GM12864 (cell line): ENCODE data around the gene TMEM201.

Experiments
- DNase-seq: peaks from one replicate; pipeline ENCODE4 v3.0.0-alpha.2; 2011; ENCODE audit warnings: low read depth
- H3K4me3 ChIP-seq: 2 replicates; pipeline ENCODE4 v1.5.1; 2011; ENCODE audit warnings: mild to moderate bottlenecking, low read depth, low read length, control low read depth
- TF ChIP-seq, protein P1 (sequence below): IDR thresholded peaks from 2 replicates; pipeline ENCODE4 v1.5.1; 2011; ENCODE audit warnings: low read depth, mild to moderate bottlenecking, moderate library complexity, low read length, control low read depth, inconsistent platforms; ENCODE audit errors: missing control alignments

The TMEM201 gene

DNA sequence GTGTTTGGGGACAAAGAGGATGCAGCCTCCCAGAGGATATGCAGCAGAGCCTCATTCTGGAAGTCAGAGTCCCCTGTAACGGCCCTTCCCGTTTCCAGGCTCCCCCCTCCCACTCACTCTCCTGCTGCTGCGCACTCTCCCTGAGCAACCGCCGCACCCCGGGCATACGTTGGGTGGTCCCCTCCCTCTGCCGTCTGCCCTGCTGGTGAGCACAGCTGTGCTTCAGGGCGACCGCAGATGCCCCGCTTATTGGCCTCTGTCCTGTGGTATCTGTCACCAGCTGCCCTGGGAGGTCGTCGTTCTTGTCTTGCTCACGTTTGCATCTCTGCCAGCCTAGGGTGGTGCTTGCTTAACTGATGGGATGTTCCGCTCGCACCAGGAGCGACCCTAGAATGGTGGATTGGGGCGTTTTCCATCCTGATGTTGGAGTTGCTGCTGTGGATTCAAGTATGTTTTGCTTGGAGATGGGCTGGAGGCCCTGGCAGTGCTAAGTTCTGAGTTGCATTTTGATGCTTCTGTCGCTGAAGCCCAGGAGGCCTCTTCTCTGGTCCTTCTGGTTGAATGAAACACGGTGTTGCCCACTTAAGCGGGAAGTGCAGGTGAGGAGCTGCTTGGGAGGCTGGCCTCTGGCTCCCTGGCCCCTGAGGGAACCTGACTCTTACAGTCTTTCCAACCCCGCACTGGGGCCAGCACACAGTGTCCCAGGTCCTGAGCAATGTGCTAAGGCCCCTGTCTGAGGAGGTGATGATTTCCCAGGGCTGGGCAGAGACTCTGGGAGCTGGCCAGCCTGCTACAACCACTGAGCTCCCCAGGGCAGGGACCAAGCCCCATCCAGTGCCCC is 3.2 kb downstream of the TMEM201 start:
- no peak for DNase-seq
- TF ChIP-seq, protein P1, sequence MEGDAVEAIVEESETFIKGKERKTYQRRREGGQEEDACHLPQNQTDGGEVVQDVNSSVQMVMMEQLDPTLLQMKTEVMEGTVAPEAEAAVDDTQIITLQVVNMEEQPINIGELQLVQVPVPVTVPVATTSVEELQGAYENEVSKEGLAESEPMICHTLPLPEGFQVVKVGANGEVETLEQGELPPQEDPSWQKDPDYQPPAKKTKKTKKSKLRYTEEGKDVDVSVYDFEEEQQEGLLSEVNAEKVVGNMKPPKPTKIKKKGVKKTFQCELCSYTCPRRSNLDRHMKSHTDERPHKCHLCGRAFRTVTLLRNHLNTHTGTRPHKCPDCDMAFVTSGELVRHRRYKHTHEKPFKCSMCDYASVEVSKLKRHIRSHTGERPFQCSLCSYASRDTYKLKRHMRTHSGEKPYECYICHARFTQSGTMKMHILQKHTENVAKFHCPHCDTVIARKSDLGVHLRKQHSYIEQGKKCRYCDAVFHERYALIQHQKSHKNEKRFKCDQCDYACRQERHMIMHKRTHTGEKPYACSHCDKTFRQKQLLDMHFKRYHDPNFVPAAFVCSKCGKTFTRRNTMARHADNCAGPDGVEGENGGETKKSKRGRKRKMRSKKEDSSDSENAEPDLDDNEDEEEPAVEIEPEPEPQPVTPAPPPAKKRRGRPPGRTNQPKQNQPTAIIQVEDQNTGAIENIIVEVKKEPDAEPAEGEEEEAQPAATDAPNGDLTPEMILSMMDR: no peak
- H3K4me3 ChIP-seq: no peak overlapping the region

DNA sequence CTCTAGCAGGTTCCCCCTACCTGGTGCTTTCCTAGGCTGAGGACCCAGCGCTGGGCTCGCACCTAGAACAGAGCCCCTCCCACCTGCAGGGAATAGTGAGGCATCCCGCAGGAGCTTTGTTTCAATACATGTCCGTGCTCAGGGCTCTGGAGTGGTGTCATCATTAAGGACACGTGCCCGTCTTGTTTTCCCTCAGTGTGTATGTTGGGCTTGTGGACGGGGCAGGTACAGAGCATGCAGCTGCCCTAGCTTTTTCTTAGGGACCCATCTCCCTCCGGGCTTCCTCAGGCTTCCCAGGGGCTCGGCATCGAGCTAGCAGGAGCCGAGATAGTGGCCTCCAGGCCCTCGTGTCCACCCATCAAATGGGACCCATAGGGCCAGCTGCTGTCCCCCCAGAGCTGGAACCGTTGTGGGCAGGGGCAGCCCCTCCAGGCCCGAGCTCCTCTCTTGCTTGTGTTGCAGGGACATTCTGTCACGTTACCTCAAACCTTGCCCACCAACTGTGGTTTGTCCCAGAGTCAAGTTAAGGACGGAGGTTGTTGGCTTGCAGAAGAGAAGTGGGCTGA is 3.9 kb downstream of the TMEM201 start:
- TF ChIP-seq, protein P1: no peak
- DNase-seq: no peak
- H3K4me3 ChIP-seq: no peak overlapping the region

DNA sequence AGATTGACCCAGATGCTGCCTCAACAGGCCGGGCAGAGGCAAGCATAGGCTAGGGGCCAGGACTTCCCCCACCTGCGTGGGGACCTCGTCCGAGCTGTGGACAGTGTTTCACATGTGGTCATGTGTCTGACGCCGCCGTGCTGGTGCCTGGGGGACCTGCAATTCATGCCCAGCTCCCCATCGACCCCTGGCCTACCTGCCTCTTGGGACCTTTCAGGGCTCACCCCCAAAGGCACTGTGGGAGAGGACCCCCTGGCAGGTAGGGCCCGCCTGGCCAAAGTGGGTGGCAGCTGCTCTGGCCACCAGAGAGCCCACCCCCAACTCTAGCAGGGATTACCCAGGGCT is 4.4 kb downstream of the TMEM201 start:
- DNase-seq: no peak
- no peak overlapping the region for H3K4me3 ChIP-seq
- TF ChIP-seq, protein P1: no peak

DNA sequence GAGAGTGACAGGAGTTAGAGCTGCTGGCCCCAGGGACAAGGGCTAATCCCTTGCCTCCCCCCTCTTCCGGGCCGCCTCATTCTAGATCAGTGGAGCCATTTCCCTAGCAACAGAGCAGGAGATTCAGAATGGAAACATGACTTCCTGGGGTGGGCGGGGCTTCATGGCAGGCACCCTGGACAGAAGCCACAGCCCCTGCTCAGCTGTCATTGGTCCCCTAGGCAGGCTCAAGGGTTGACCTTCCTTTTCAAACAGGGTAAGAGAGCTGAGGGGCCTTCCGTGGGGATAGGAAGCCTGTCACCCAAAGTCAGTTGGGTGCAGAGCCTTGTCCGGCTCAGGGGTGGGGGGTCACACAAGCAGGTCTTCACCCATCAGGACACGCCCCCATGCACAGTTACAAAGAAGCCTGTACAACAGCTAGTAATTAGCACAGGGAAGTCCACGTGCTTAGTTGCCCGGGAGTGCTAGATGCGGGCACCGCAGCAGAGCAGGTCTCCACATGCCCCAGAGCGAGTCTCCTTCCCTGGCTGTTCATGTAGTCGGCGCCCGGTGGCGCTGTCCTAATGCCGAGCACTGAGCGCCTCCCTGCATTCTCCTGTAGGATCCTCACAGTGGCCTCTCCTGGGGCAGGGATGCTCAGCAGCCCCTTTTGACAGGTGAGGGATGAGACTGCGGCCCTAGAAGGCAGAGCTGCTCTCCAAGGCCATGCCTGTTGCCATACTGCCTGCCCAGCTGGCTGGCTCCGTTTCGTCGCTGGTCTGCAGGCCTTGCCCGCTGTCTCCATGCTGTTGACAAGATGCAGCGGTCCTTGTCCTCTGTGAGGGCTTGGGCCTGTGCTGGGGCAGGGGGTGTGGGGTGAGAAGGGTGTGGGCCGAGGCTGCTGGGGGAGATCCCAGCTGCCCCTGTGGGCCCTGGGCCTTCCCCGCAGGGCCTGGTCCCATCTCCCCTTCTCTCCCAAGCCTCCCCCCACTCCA is 5.1 kb downstream of the TMEM201 start:
- TF ChIP-seq, protein P1: no peak
- peak; percentile 33 for DNase-seq
- no peak overlapping the region for H3K4me3 ChIP-seq

DNA sequence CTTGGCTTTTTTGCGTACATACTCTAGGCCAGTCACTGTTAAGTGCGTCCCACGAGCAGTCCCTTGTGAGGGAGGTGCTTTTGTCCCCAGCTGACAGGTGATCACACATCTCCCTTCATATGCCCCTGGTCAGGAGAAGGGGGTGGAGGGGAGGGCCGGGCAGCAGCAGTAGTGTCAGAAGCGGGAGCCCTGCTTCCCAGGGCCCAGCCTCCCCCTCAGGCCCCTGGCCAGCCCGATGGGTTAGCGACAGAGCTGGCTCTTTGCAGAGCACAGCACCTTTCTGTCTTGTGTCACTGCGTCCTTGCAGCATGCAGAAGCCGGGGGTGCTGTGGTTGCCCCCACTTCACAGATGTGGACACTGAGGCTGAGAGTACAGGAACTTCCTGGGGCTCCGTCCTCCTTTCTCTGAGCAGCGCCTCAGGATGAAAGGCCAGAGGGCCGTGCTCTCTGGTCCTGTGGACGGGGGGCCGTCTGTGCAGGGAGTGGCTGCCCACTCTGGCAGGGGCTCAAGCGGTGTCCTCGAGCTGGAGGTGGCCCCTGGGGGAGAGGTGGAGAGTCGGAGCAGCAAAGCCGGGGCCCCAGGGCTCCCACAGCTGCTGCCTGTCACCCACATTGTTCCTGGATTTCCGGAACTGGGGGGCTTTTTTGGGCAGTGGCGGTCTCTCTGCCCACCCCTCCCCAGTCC is 5.9 kb downstream of the TMEM201 start:
- DNase-seq: no peak
- no peak overlapping the region for H3K4me3 ChIP-seq
- TF ChIP-seq, protein P1: no peak

DNA sequence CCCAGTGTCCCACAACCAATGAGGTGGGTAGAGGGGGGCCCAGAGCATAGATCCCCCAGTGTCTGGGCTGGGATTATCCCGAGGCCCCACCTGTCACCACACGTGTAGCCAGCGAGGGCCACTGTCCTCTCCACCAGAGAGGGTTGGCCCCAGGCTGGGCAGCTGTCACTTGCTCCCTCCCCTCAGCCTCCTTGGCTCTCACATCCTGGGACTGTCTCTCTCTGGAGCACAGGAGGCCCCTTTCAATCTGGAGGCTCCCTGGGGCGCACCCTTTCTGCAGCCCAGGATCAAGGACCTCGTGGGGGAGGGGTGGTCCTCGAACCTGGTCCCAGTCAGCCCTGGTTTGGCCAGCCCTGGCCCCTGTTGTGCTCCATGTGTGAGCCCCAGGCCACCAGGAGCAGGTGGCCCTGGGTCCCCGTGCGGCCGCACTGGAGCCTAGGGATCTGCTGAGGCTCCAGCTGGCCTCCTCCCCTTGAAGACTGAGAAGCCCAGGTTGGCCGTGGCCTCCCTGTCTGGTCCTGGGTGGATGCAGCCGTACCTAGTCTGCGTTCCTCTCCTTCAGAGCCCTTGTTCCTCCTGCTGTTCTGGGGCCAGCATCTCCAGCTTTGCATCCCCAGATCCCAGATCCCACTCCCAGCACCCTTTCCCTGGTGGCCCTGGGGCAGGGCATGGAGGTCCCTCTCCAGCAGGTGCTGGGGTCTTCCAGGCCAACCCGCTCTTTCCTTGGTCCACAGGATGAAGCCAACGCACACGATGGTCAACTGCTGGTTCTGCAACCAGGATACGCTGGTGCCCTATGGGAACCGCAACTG is 6.7 kb downstream of the TMEM201 start:
- TF ChIP-seq, protein P1: no peak
- H3K4me3 ChIP-seq: no peak overlapping the region
- no peak for DNase-seq
